Stomach smooth muscle (tissue), 2 donors: ENCODE measurements around the gene FIGNL2.

ENCODE experiments used
- H3K27ac ChIP-seq: one replicate; pipeline ENCODE4 v1.7.0; 2013; ENCODE audit warnings: mild to moderate bottlenecking, low read length, inconsistent platforms
- H3K27me3 ChIP-seq, 2 donors: one replicate each; pipeline ENCODE4 v1.7.0; 2013; ENCODE audit warnings: low read length in 2 of 2; ENCODE audit not compliant: insufficient read depth in 2 of 2, control insufficient read depth in 1 of 2
- H3K36me3 ChIP-seq, 2 donors: one replicate each; pipeline ENCODE4 v1.7.0; 2013; ENCODE audit warnings: low read length in 2 of 2; ENCODE audit not compliant: control insufficient read depth in 2 of 2, insufficient read depth in 2 of 2
- H3K4me1 ChIP-seq: one replicate; pipeline ENCODE4 v1.7.0; 2013; ENCODE audit warnings: low read length; ENCODE audit not compliant: control insufficient read depth, insufficient read depth
- H3K4me3 ChIP-seq, 2 donors: one replicate each; pipeline ENCODE4 v1.7.0; 2013; ENCODE audit warnings: low read length in 2 of 2
- H3K9ac ChIP-seq, 2 donors: one replicate each; pipeline ENCODE4 v1.7.0; 2013; ENCODE audit warnings: low read length in 2 of 2, mild to moderate bottlenecking in 1 of 2
- H3K9me3 ChIP-seq, 2 donors: one replicate each; pipeline ENCODE4 v1.7.0; 2013; ENCODE audit warnings: low read length in 2 of 2; ENCODE audit not compliant: control insufficient read depth in 2 of 2
- donor health status: healthy.
- donor health status: Pancreatic carcinoma.

The FIGNL2 gene

GRCh38 chr12:51844854-51845253 is 3.7 kb downstream of the FIGNL2 start:
- no peak overlapping the region for H3K9ac ChIP-seq
- H3K4me3 ChIP-seq: no peak overlapping the region
- H3K9me3 ChIP-seq: no peaks in the 10 kb centered on the region
- peaks cover 17% of the 10 kb centered on the region for H3K4me1 ChIP-seq
- H3K27ac ChIP-seq: no peak overlapping the region
- H3K27me3 ChIP-seq: peaks cover 48 to 60% of the 10 kb centered on the region in 2 donors
- H3K36me3 ChIP-seq: no peaks in the 10 kb centered on the region

- H3K9ac ChIP-seq: no peak overlapping the region
- H3K4me1 ChIP-seq: peaks cover 7% of the 10 kb centered on the region
- H3K9me3 ChIP-seq: no peaks in the 10 kb centered on the region
- no peak overlapping the region for H3K4me3 ChIP-seq
- H3K27me3 ChIP-seq: peaks cover 46 to 47% of the 10 kb centered on the region in 2 donors
- H3K27ac ChIP-seq: no peak overlapping the region
- H3K36me3 ChIP-seq: no peaks in the 10 kb centered on the region
Observed at GRCh38 chr12:51841727-51842126, 6.8 kb downstream of the FIGNL2 start.

- Histone ChIP-seq H3K27ac (no peak overlapping the region), H3K36me3 (no peaks in the 10 kb centered on the region), H3K27me3 (peaks cover 42% of the 10 kb centered on the region in 2 donors), H3K4me1 (no peaks in the 10 kb centered on the region), H3K9me3 (no peaks in the 10 kb centered on the region), H3K9ac (no peak overlapping the region), H3K4me3 (no peak overlapping the region)
Observed at GRCh38 chr12:51840966-51841365, 7.6 kb downstream of the FIGNL2 start.

DNA sequence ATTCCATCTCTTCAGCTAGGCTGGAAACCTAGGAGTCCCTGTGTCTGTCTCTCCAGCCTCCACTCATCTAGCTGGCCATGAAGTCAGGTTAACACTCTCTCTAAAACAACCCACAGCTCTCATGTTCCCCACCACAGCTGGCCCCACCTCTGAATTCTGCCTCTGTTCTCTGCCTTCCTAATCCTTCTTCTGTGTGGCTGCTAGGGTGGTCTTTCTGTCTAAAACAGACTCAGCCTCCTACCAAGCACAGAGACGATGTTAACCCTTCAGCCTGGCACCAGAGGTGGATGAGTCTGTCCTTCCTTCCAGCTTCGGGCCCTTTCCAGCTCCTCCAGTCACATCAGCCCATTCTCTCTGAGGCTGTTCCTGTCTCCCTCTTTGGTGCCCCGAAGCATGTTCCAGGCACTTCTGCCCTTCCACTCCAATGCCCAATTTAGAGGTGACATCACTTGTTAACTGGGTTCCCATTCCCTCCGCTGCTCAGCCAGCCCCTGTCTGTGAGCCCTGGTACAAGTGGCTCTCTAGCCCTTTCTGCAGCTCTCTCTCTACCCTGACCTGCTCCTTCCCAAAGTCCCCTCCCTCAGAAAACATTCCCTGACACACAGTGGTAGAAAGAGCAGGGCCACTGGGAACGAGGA is 9.1 kb downstream of the FIGNL2 start:
- Histone ChIP-seq H3K27me3 (peaks cover 31 to 32% of the 10 kb centered on the region in 2 donors), H3K4me3 (no peak overlapping the region), H3K27ac (no peak overlapping the region), H3K36me3 (no peaks in the 10 kb centered on the region), H3K9ac (no peak overlapping the region), H3K4me1 (no peaks in the 10 kb centered on the region), H3K9me3 (no peaks in the 10 kb centered on the region)

- Histone ChIP-seq H3K27me3 (peaks cover 25 to 29% of the 10 kb centered on the region in 2 donors), H3K27ac (no peak overlapping the region), H3K4me3 (no peak overlapping the region), H3K4me1 (no peaks in the 10 kb centered on the region), H3K9me3 (no peaks in the 10 kb centered on the region), H3K9ac (no peak overlapping the region), H3K36me3 (no peaks in the 10 kb centered on the region)
Observed at GRCh38 chr12:51838762-51839161, 9.8 kb downstream of the FIGNL2 start.

DNA sequence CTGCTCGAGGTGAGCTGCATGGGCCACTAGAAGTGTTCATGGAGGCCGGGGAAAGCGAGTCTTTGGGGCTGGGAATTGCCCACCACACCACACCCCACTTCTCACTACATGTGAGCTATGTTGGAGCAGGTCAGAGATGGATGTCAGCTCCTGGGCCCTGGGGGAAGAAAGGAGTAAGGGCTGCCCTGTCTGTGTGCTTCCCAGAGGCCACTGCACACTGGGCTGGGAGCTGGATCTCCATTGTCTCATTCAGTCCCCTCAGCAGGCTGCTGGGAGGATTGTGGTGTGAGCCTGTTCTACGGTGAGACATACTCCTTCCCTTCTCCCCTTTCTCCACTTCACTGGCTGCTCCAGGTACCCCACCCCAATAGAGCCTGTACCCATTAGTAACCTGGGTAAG is 10.5 kb downstream of the FIGNL2 start:
- Histone ChIP-seq H3K4me1 (no peaks in the 10 kb centered on the region), H3K27ac (no peak overlapping the region), H3K4me3 (no peak overlapping the region), H3K9me3 (no peaks in the 10 kb centered on the region), H3K27me3 (peaks cover 20 to 33% of the 10 kb centered on the region in 2 donors), H3K9ac (no peak overlapping the region), H3K36me3 (no peaks in the 10 kb centered on the region)

- Histone ChIP-seq H3K9me3 (no peaks in the 10 kb centered on the region), H3K27ac (no peak overlapping the region), H3K4me1 (no peaks in the 10 kb centered on the region), H3K36me3 (no peaks in the 10 kb centered on the region), H3K4me3 (no peak overlapping the region), H3K27me3 (peaks cover 15 to 31% of the 10 kb centered on the region in 2 donors), H3K9ac (no peak overlapping the region)
Observed at GRCh38 chr12:51837286-51837685, 11.2 kb downstream of the FIGNL2 start.

DNA sequence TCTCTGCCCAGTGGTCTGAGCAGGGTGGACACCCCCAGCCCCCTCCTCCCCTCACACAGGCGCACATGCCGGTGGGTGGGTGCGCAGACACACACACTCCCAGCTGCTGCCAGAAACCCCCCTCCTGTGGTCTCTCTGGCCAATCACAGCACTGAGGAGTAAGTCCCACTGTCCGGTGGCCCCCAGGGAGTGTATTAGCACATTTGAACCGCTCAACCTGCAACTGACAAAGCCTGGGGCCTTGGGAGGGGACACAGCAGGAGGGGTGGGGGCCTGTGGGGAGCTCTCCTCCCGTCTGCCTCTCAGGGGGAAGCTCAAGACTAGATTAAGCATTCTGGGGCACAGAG is 11.7 kb downstream of the FIGNL2 start:
- Histone ChIP-seq H3K27ac (no peak overlapping the region), H3K4me1 (no peaks in the 10 kb centered on the region), H3K9ac (no peak overlapping the region), H3K9me3 (no peaks in the 10 kb centered on the region), H3K36me3 (no peaks in the 10 kb centered on the region), H3K27me3 (peaks cover 15 to 31% of the 10 kb centered on the region in 2 donors), H3K4me3 (no peak overlapping the region)

- Histone ChIP-seq H3K36me3 (no peaks in the 10 kb centered on the region), H3K27ac (no peak overlapping the region), H3K4me3 (no peak overlapping the region), H3K27me3 (peaks cover 12 to 30% of the 10 kb centered on the region in 2 donors), H3K9ac (no peak overlapping the region), H3K9me3 (no peaks in the 10 kb centered on the region), H3K4me1 (no peaks in the 10 kb centered on the region)
Observed at GRCh38 chr12:51836041-51836826, 12.3 kb downstream of the FIGNL2 start.

GRCh38 chr12:51834411-51834810 is 14.1 kb downstream of the FIGNL2 start:
- Histone ChIP-seq H3K4me1 (no peaks in the 10 kb centered on the region), H3K27me3 (peaks cover 10 to 22% of the 10 kb centered on the region in 2 donors), H3K4me3 (no peak overlapping the region)

More at GRCh38 chr12:51834411-51834810, 14.1 kb downstream of the FIGNL2 start:
- no peaks in the 10 kb centered on the region for H3K9me3 ChIP-seq
- no peak overlapping the region for H3K27ac ChIP-seq
- no peak overlapping the region for H3K9ac ChIP-seq
- no peaks in the 10 kb centered on the region for H3K36me3 ChIP-seq
